HepG2 (cell line): Measurements from ENCODE around the gene ENTPD5. TPM values are rescaled to one million over a fixed set of nuclear protein-coding genes. Genes with fewer than 3 reads are reported as not detected.

ENCODE experiments used
- ATF2 ChIP-seq: sonication (generic); formaldehyde crosslinking; IDR thresholded peaks from 2 replicates; pipeline ENCODE4 v1.4.0; 2020; ENCODE audit warnings: missing genetic modification reagents
- BATF2 ChIP-seq: sonication (generic); formaldehyde crosslinking; IDR thresholded peaks from 2 replicates; pipeline ENCODE4 v1.8.0; 2022; ENCODE audit warnings: mild to moderate bottlenecking, missing genetic modification reagents, moderate library complexity
- DNMT3B ChIP-seq: conservative IDR thresholded peaks from 2 replicates; pipeline ENCODE4 v1.6.1; 2016; ENCODE audit warnings: missing biosample characterization, control low read depth
- ESRRA ChIP-seq: sonication (generic); formaldehyde crosslinking; IDR thresholded peaks from 2 replicates; pipeline ENCODE4 v1.5.1; 2020; ENCODE audit warnings: mild to moderate bottlenecking, low read depth, missing genetic modification reagents
- MED8 ChIP-seq: sonication (generic); formaldehyde crosslinking; IDR thresholded peaks from 2 replicates; pipeline ENCODE4 v1.8.1; 2023; ENCODE audit warnings: mild to moderate bottlenecking, missing genetic modification reagents; ENCODE audit not compliant: insufficient replicate concordance
- NFATC3 ChIP-seq: sonication (generic); formaldehyde crosslinking; IDR thresholded peaks from 2 replicates; pipeline ENCODE4 v1.5.1; 2020; ENCODE audit warnings: mild to moderate bottlenecking, missing genetic modification reagents
- NRL ChIP-seq: sonication (generic); formaldehyde crosslinking; IDR thresholded peaks from 2 replicates; pipeline ENCODE4 v1.5.0; 2020; ENCODE audit warnings: missing genetic modification reagents, mild to moderate bottlenecking, moderate library complexity, borderline replicate concordance
- PLSCR1 ChIP-seq: sonication (generic); formaldehyde crosslinking; IDR thresholded peaks from 2 replicates; pipeline ENCODE4 v1.5.0; 2020; ENCODE audit warnings: missing genetic modification reagents, mild to moderate bottlenecking, borderline replicate concordance
- RARG ChIP-seq: sonication (generic); formaldehyde crosslinking; IDR thresholded peaks from 2 replicates; pipeline ENCODE4 v1.4.0; 2020; ENCODE audit warnings: low read depth, mild to moderate bottlenecking, missing genetic modification reagents
- RELA ChIP-seq: sonication (generic); formaldehyde crosslinking; IDR thresholded peaks from 2 replicates; pipeline ENCODE4 v1.4.0; 2020; ENCODE audit warnings: missing genetic modification reagents
- REPIN1 ChIP-seq: sonication (generic); formaldehyde crosslinking; IDR thresholded peaks from 2 replicates; pipeline ENCODE4 v1.8.0; 2022; ENCODE audit warnings: missing genetic modification reagents, low read depth, mild to moderate bottlenecking, borderline replicate concordance
- SMAD3 ChIP-seq: sonication (generic); formaldehyde crosslinking; IDR thresholded peaks from 2 replicates; pipeline ENCODE4 v1.4.0; 2020; ENCODE audit warnings: missing genetic modification reagents
- ZKSCAN1 ChIP-seq: fragments of 150-350 bp; IDR thresholded peaks from 2 replicates; pipeline ENCODE4 v1.6.1; 2014; ENCODE audit warnings: low read length
- ZNF225 ChIP-seq: sonication (generic); formaldehyde crosslinking; IDR thresholded peaks from 2 replicates; pipeline ENCODE4 v1.4.0; 2020; ENCODE audit warnings: mild to moderate bottlenecking, missing genetic modification reagents
- ZNF468 ChIP-seq: sonication (generic); formaldehyde crosslinking; IDR thresholded peaks from 2 replicates; pipeline ENCODE4 v1.8.0; 2022; ENCODE audit warnings: mild to moderate bottlenecking, moderate library complexity, missing genetic modification reagents
- ZNF557 ChIP-seq: sonication (generic); formaldehyde crosslinking; IDR thresholded peaks from 2 replicates; pipeline ENCODE4 v1.4.0; 2020; ENCODE audit warnings: missing genetic modification reagents
- ZNF646 ChIP-seq: sonication (generic); formaldehyde crosslinking; IDR thresholded peaks from 2 replicates; pipeline ENCODE4 v1.9.0; 2021; ENCODE audit warnings: mild to moderate bottlenecking, missing genetic modification reagents
- ZNF747 ChIP-seq: sonication (generic); formaldehyde crosslinking; IDR thresholded peaks from 2 replicates; pipeline ENCODE4 v1.8.1; 2023; ENCODE audit warnings: missing genetic modification reagents, mild to moderate bottlenecking, borderline replicate concordance
- ZNF776 ChIP-seq: sonication (generic); formaldehyde crosslinking; IDR thresholded peaks from 2 replicates; pipeline ENCODE4 v1.4.0; 2020; ENCODE audit warnings: mild to moderate bottlenecking, missing genetic modification reagents
- ZSCAN12 ChIP-seq: sonication (generic); formaldehyde crosslinking; IDR thresholded peaks from 2 replicates; pipeline ENCODE4 v1.9.0; 2021; ENCODE audit warnings: mild to moderate bottlenecking, missing genetic modification reagents
- polyA plus RNA-seq, 8 experiments: library from polyadenylated mRNA; depleted of rRNA in 3 of 8; stranded (reverse) in 7 of 8; unstranded in 1 of 8; fragments of >200 nt; fragmentation: Illumina TruSeq in 4 of 8; extraction: Trizol in 4 of 8; gene quantifications; 2 replicates each; pipeline versions ENCODE4 v1.2.1 to v1.2.3, GENCODE V29; 2011 to 2016; ENCODE audit warnings: low read depth in 4 of 8, missing spikeins in 1 of 8, mixed read lengths in 1 of 8; ENCODE audit not compliant: insufficient read depth in 1 of 8
- total RNA-seq, 5 experiments: library from RNA; depleted of rRNA; stranded (reverse); fragments of >200 nt; fragmentation: Illumina TruSeq; extraction: Trizol; gene quantifications; 2 replicates each; pipeline ENCODE4 v1.2.3, GENCODE V29; 2016; ENCODE audit warnings: low read depth in 1 of 5
- TF ChIP-seq, protein P1 (sequence below): sonication (generic); formaldehyde crosslinking; IDR thresholded peaks from 2 replicates; pipeline ENCODE4 v1.4.0; 2020; ENCODE audit warnings: missing genetic modification reagents, mild to moderate bottlenecking, borderline replicate concordance

The ENTPD5 gene
- total and polyA plus RNA-seq, 2 of the 13 experiments (the other 11 are each of a cell fraction or from before 2014, with no cell fraction given): 33.8 to 43.3 TPM

DNA sequence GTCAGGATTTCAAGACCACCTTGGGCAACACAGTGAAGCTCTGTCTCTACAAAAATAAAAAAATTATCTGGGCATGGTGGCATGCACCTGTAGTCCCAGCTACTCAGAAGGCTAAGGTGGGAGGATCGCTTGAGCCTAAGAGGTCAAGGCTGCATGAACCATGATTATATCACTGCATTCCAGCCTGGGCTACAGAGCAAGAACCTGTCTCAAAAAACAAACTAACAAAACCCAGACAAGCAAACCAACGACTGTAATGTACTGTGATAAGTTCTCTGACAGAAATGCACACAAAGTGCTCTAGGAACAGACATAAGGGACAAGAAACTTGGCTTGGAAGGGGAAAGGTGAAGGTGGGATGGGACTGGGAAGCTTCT lies 22.4 kb downstream of the ENTPD5 start (continued):
- TF ChIP-seq ATF2 (peak; percentile 63; the same call in 1 of the 2 replicates), PLSCR1 (CRISPR knock-in tag) (no peak), ESRRA (CRISPR knock-in tag) (peak; percentile 35; the same call in 1 of the 2 replicates), MED8 (CRISPR knock-in tag) (no peak), NFATC3 (CRISPR knock-in tag) (no peak), DNMT3B (CRISPR knock-in tag) (no peak), RELA (CRISPR knock-in tag) (no peak), BATF2 (CRISPR knock-in tag) (no peak), ZNF776 (CRISPR knock-in tag) (no peak), ZSCAN12 (CRISPR knock-in tag) (no peak), NRL (no peak), ZNF468 (no peak), ZNF225 (CRISPR knock-in tag) (no peak), REPIN1 (0 out of 2 replicates have a peak, but pooled peaks have one; percentile 43), RARG (no peak), SMAD3 (CRISPR knock-in tag) (no peak), ZNF557 (CRISPR knock-in tag) (no peak), ZNF747 (CRISPR knock-in tag) (no peak), ZNF646 (CRISPR knock-in tag) (no peak), ZKSCAN1 (no peak)
- TF ChIP-seq, protein P1, sequence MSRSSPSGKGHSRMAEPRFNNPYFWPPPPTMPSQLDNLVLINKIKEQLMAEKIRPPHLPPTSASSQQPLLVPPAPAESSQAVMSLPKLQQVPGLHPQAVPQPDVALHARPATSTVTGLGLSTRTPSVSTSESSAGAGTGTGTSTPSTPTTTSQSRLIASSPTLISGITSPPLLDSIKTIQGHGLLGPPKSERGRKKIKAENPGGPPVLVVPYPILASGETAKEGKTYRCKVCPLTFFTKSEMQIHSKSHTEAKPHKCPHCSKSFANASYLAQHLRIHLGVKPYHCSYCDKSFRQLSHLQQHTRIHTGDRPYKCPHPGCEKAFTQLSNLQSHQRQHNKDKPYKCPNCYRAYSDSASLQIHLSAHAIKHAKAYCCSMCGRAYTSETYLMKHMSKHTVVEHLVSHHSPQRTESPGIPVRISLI (CRISPR knock-in tag): peak; percentile 69; the same call in 1 of the 2 replicates
